ENCODE measurements around the gene BHLHE40.

The BHLHE40 gene

GRCh38 chr3:4972652-4973643, 6.3 kb upstream of the BHLHE40 start:
- Histone ChIP-seq H3K4me3 (ENCODE audit: low read depth, low read length) (no peak overlapping the region), H3K27ac (ENCODE audit: extremely low read depth, low read depth, low read length) (no peak overlapping the region), H3K36me3 (ENCODE audit: control insufficient read depth in 2 of 2, insufficient read depth in 1 of 2, low read length in 2 of 2) (no peaks in the 10 kb centered on the region), H3K9me3 (ENCODE audit: control insufficient read depth, insufficient read depth, low read depth, low read length) (no peaks in the 10 kb centered on the region), H3K4me1 (ENCODE audit: control insufficient read depth, insufficient read depth, low read length) (peaks cover 4% of the 10 kb centered on the region)
- POLR2A ChIA-PET: no interaction called here
- CTCF ChIA-PET: interaction anchor here (1.0 to 1.4 kb wide), 3 partner anchors 14 to 316 kb away, joined by 3 read pairs; no protein-coding TSS in a partner anchor
- TF ChIP-seq ZNF169 (tag by site-specific recombination; IDR thresholded peaks at IDR 0.05) (no peak), ZNF223 (tag by site-specific recombination; IDR thresholded peaks at IDR 0.05) (no peak), SETDB1 (IDR thresholded peaks at IDR 0.05; ENCODE audit: insufficient read length, low read length) (peak; percentile 56), ZNF362 (tag by site-specific recombination; IDR thresholded peaks at IDR 0.05) (0 out of 2 replicates have a peak, but pooled peaks have one; percentile 21), BCL6B (tag by site-specific recombination; IDR thresholded peaks at IDR 0.05) (no peak), ZBTB10 (tag by site-specific recombination; IDR thresholded peaks at IDR 0.05) (no peak), REST (tag by site-specific recombination; IDR thresholded peaks at IDR 0.05) (no peak), ZNF645 (tag by site-specific recombination; IDR thresholded peaks at IDR 0.05) (no peak), ATF2 (tag by site-specific recombination; IDR thresholded peaks at IDR 0.05; ENCODE audit: low read depth) (peak; percentile 79), ZNF433 (tag by site-specific recombination; IDR thresholded peaks at IDR 0.05; ENCODE audit: low read depth) (no peak)

- Histone ChIP-seq H3K27ac (ENCODE audit: extremely low read depth, low read depth, low read length) (no peak overlapping the region), H3K4me3 (ENCODE audit: low read depth, low read length) (no peak overlapping the region), H3K4me1 (ENCODE audit: control insufficient read depth, insufficient read depth, low read length) (peaks cover 4% of the 10 kb centered on the region), H3K36me3 (ENCODE audit: control insufficient read depth in 2 of 2, insufficient read depth in 1 of 2, low read length in 2 of 2) (no peaks in the 10 kb centered on the region), H3K9me3 (ENCODE audit: control insufficient read depth, insufficient read depth, low read depth, low read length) (no peaks in the 10 kb centered on the region)
- ChIA-PET POLR2A (no interaction called here), CTCF (interaction anchor here (0.7 to 3.4 kb wide), 2 partner anchors 56 to 252 kb away, joined by 3 to 52 read pairs; no protein-coding TSS in a partner anchor)
- TF ChIP-seq PRDM1 (tag by site-specific recombination; IDR thresholded peaks at IDR 0.05) (no peak), ZNF639 (tag by site-specific recombination; IDR thresholded peaks at IDR 0.05) (no peak), ZBTB8A (tag by site-specific recombination; IDR thresholded peaks at IDR 0.05) (no peak), ZBTB10 (tag by site-specific recombination; IDR thresholded peaks at IDR 0.05) (no peak), ZNF529 (tag by site-specific recombination; IDR thresholded peaks at IDR 0.05; ENCODE audit: insufficient replicate concordance) (no peak), FEZF1 (tag by site-specific recombination; IDR thresholded peaks at IDR 0.05) (no peak), ZFP3 (tag by site-specific recombination; IDR thresholded peaks at IDR 0.05; ENCODE audit: low read depth) (no peak)
Observed at GRCh38 chr3:4974154-4974553, 5.1 kb upstream of the BHLHE40 start.

Data from HEK293 (cell line).